Glutamatergic neuron (in vitro differentiated cells): ENCODE measurements around the gene ACBD6. TPM values are rescaled to one million over a fixed set of nuclear protein-coding genes. Genes with fewer than 3 reads are reported as not detected.

Experiments
- DNase-seq: peaks from one replicate; pipeline ENCODE4 v3.0.0; 2022
- H3K27ac Mint-ChIP-seq: one replicate; pipeline ENCODE4 v1.8.0; 2020; ENCODE audit warnings: mild to moderate bottlenecking, mixed read lengths, inconsistent platforms; ENCODE audit not compliant: unreplicated experiment
- H3K27me3 Mint-ChIP-seq: one replicate; pipeline ENCODE4 v1.8.0; 2020; ENCODE audit warnings: mild to moderate bottlenecking, moderate library complexity, mixed read lengths, inconsistent platforms; ENCODE audit not compliant: unreplicated experiment
- H3K36me3 Mint-ChIP-seq: one replicate; pipeline ENCODE4 v1.8.0; 2020; ENCODE audit warnings: mild to moderate bottlenecking, mixed read lengths, inconsistent platforms; ENCODE audit not compliant: unreplicated experiment
- H3K4me1 Mint-ChIP-seq: one replicate; pipeline ENCODE4 v1.8.0; 2020; ENCODE audit warnings: mild to moderate bottlenecking, low read depth, mixed read lengths, inconsistent platforms; ENCODE audit not compliant: unreplicated experiment
- H3K4me3 Mint-ChIP-seq: one replicate; pipeline ENCODE4 v1.8.0; 2020; ENCODE audit warnings: mild to moderate bottlenecking, mixed read lengths, inconsistent platforms; ENCODE audit not compliant: unreplicated experiment
- H3K9me3 Mint-ChIP-seq: one replicate; pipeline ENCODE4 v1.8.0; 2020; ENCODE audit warnings: mild to moderate bottlenecking, moderate library complexity, mixed read lengths, inconsistent platforms; ENCODE audit not compliant: unreplicated experiment
- CTCF ChIP-seq: fragments of 200-600 bp; sonication (generic); IDR thresholded peaks from one replicate; pipeline ENCODE4 v1.5.0; 2021; ENCODE audit not compliant: partially characterized antibody, unreplicated experiment
- total RNA-seq: library from RNA; stranded (reverse); fragmentation: NEBNext Ultra II Directional; extraction: Animal tissue kit (Norgen Biotek cat#: 25700); gene quantifications from one replicate; pipeline ENCODE4 v1.2.1, GENCODE V29; 2021; ENCODE audit not compliant: unreplicated experiment

The ACBD6 gene
- total RNA-seq, 1 donor from 2014 or later = 52.9 TPM

GRCh38 chr1:180435566-180435965 is 66.8 kb downstream of the ACBD6 start:
- Mint-ChIP-seq H3K27me3 (no peaks in the 10 kb centered on the region), H3K36me3 (peaks cover 15% of the 10 kb centered on the region), H3K4me1 (no peaks in the 10 kb centered on the region), H3K4me3 (no peak overlapping the region), H3K9me3 (peaks cover 8% of the 10 kb centered on the region), H3K27ac (no peak overlapping the region)
- no peak for TF ChIP-seq CTCF
- no peak for DNase-seq

GRCh38 chr1:180433873-180434272 is 68.5 kb downstream of the ACBD6 start:
- Mint-ChIP-seq H3K27me3 (no peaks in the 10 kb centered on the region), H3K4me1 (no peaks in the 10 kb centered on the region), H3K27ac (no peak overlapping the region), H3K4me3 (no peak overlapping the region), H3K9me3 (peaks cover 8% of the 10 kb centered on the region), H3K36me3 (peaks cover 15% of the 10 kb centered on the region)
- no peak for DNase-seq
- TF ChIP-seq CTCF = no peak

- H3K27ac Mint-ChIP-seq = no peak overlapping the region
Observed at GRCh38 chr1:180431683-180432082, 70.7 kb downstream of the ACBD6 start.

GRCh38 chr1:180428782-180429695 is 73.3 kb downstream of the ACBD6 start:
- H3K27me3 Mint-ChIP-seq = no peaks in the 10 kb centered on the region
- H3K9me3 Mint-ChIP-seq = peaks cover 2% of the 10 kb centered on the region
- DNase-seq = no peak
- no peak overlapping the region for H3K27ac Mint-ChIP-seq
- no peak for TF ChIP-seq CTCF
- no peak overlapping the region for H3K4me3 Mint-ChIP-seq
- no peaks in the 10 kb centered on the region for H3K36me3 Mint-ChIP-seq
- peaks cover 10% of the 10 kb centered on the region for H3K4me1 Mint-ChIP-seq

More at GRCh38 chr1:180431683-180432082, 70.7 kb downstream of the ACBD6 start:
- H3K4me1 Mint-ChIP-seq = no peaks in the 10 kb centered on the region
- DNase-seq = no peak
- H3K27me3 Mint-ChIP-seq = no peaks in the 10 kb centered on the region
- peaks cover 4% of the 10 kb centered on the region for H3K9me3 Mint-ChIP-seq
- H3K36me3 Mint-ChIP-seq = peaks cover 5% of the 10 kb centered on the region
- no peak overlapping the region for H3K4me3 Mint-ChIP-seq
- TF ChIP-seq CTCF = no peak

GRCh38 chr1:180425952-180426351 is 76.4 kb downstream of the ACBD6 start:
- no peak overlapping the region for H3K27ac Mint-ChIP-seq
- H3K9me3 Mint-ChIP-seq = no peaks in the 10 kb centered on the region
- no peak for TF ChIP-seq CTCF
- H3K27me3 Mint-ChIP-seq = peaks cover 1% of the 10 kb centered on the region
- H3K4me3 Mint-ChIP-seq = no peak overlapping the region
- no peak for DNase-seq
- H3K36me3 Mint-ChIP-seq = peaks cover 6% of the 10 kb centered on the region
- peaks cover 10% of the 10 kb centered on the region for H3K4me1 Mint-ChIP-seq
